Tibial nerve (tissue), 4 donors: Measurements from ENCODE around the gene LHFPL2. TPM values are rescaled to one million over a fixed set of nuclear protein-coding genes. Genes with fewer than 3 reads are reported as not detected.

Experiments
- DNase-seq, 2 donors: peaks; one replicate each; pipeline ENCODE4 v3.0.0-alpha.2; 2019; ENCODE audit warnings: low spot score in 2 of 2
- H3K27ac ChIP-seq, 4 donors: fragments of 200-600 bp; sonication (generic) in 3 of 4; one replicate each; pipeline ENCODE4 v1.5.1; 2017 to 2019; ENCODE audit warnings: mild to moderate bottlenecking in 1 of 4
- H3K27me3 ChIP-seq, 2 donors: fragments of 200-600 bp; sonication (generic) in 1 of 2; one replicate each; pipeline versions ENCODE4 v1.5.1 to v1.6.0; 2017 to 2019
- H3K36me3 ChIP-seq, 3 donors: fragments of 200-600 bp; sonication (generic); one replicate each; pipeline ENCODE4 v1.5.1; 2018 to 2019
- H3K4me1 ChIP-seq, 4 donors: fragments of 200-600 bp; sonication (generic) in 3 of 4; one replicate each; pipeline ENCODE4 v1.5.1; 2017 to 2019
- H3K4me3 ChIP-seq, 4 donors: fragments of 200-600 bp; sonication (generic) in 3 of 4; one replicate each; pipeline ENCODE4 v1.5.1; 2017 to 2019; ENCODE audit warnings: mild to moderate bottlenecking in 1 of 4, moderate library complexity in 1 of 4
- H3K9me3 ChIP-seq, 4 donors: fragments of 200-600 bp; sonication (generic) in 3 of 4; one replicate each; pipeline ENCODE4 v1.5.1; 2017 to 2019
- EP300 ChIP-seq, 2 donors: sonication (generic); formaldehyde crosslinking; IDR thresholded peaks; one replicate each; pipeline ENCODE4 v1.6.1; 2017; ENCODE audit warnings: antibody characterized with exemption in 2 of 2, mild to moderate bottlenecking in 1 of 2
- POLR2A ChIP-seq, 2 donors: fragments of 450-650 bp; IDR thresholded peaks; one replicate each; pipeline ENCODE4 v1.6.1; 2017; ENCODE audit warnings: antibody characterized with exemption in 2 of 2, mild to moderate bottlenecking in 2 of 2, moderate library complexity in 2 of 2
- WGBS, 2 donors: methylation state at CpG; one replicate each; pipeline ENCODE4 v1.1.5; 2018; 5-methylcytosine and 5-hydroxymethylcytosine counted together
- total RNA-seq, 4 donors: library from RNA; depleted of rRNA; stranded (reverse); fragments of >200 nt; gene quantifications; one replicate each; pipeline ENCODE4 v1.1.0, GENCODE V29; 2016
- TF ChIP-seq, protein P1 (sequence below), 5 experiments: fragments of 200-600 bp in 3 of 5; fragments of 450-650 bp in 2 of 5; sonication (generic) in 3 of 5; IDR thresholded peaks; one replicate each; pipeline ENCODE4 v1.5.1; 2016 to 2019; ENCODE audit warnings: antibody characterized with exemption in 5 of 5, mild to moderate bottlenecking in 3 of 5, moderate library complexity in 2 of 5

LHFPL2 gene
- total RNA-seq, 4 donors from 2014 or later, result 19.7 to 48.9 (median 27.4) TPM

GRCh38 chr5:78533356-78533755 lies 115.2 kb downstream of the LHFPL2 start:
- DNase-seq, result no peak
- H3K4me1 ChIP-seq, result peaks cover 0 to 51% (median 17%) of the 10 kb centered on the region in 4 donors
- 77 to 78% methylated on average over 3 of the region's 3 CpGs for WGBS, 2 donors

DNA sequence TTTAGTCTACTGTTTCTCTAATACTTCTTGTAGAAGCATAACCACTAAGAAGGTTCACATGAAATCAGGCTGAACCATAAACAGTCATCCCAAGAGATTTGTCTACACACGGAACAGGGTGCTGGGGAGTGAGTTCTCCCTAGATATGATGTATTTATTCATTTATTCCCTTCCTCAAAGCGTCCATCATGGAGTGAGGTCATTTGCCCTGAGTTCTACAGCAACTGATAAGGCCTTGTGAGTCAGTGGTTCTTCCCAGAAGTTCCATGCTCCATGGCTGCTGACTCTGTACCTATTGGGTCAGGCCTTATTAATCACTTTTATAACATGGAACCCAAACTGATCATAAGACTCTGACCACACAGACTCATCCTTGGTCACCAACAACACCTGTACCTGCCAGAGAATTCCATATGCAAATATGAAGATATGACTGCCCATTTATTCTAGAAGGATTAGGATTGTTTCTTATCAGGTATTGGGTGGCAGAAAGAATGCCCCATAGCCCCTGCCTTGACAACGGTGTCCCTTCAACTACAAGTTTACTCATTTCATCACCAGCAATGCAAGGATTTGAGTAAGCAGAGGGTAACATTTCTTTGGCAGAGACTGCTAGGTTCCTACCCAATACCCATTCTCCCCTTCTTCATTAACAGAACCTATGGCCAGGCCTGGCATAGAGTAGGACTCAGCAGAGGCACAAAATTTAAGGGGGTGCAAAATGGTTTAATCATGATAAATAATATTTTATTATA lies 118.1 kb downstream of the LHFPL2 start:
- H3K27me3 ChIP-seq, result no peaks in the 10 kb centered on the region
- no peak for DNase-seq
- peak overlapping the region in 2 of 4 donors; percentile 31 to 92 for H3K27ac ChIP-seq
- no peak for TF ChIP-seq EP300 (IDR thresholded peaks at IDR 0.05)
- TF ChIP-seq, protein P1, sequence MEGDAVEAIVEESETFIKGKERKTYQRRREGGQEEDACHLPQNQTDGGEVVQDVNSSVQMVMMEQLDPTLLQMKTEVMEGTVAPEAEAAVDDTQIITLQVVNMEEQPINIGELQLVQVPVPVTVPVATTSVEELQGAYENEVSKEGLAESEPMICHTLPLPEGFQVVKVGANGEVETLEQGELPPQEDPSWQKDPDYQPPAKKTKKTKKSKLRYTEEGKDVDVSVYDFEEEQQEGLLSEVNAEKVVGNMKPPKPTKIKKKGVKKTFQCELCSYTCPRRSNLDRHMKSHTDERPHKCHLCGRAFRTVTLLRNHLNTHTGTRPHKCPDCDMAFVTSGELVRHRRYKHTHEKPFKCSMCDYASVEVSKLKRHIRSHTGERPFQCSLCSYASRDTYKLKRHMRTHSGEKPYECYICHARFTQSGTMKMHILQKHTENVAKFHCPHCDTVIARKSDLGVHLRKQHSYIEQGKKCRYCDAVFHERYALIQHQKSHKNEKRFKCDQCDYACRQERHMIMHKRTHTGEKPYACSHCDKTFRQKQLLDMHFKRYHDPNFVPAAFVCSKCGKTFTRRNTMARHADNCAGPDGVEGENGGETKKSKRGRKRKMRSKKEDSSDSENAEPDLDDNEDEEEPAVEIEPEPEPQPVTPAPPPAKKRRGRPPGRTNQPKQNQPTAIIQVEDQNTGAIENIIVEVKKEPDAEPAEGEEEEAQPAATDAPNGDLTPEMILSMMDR (IDR thresholded peaks at IDR 0.05), result no peak
- no peak for TF ChIP-seq POLR2A (IDR thresholded peaks at IDR 0.05)
- no peaks in the 10 kb centered on the region for H3K36me3 ChIP-seq
- no peaks in the 10 kb centered on the region for H3K9me3 ChIP-seq
- H3K4me3 ChIP-seq, result no peak overlapping the region
- peaks cover 0 to 64% (median 32%) of the 10 kb centered on the region in 4 donors for H3K4me1 ChIP-seq
- WGBS, 2 donors, result 70 to 75% methylated on average over 3 of the region's 3 CpGs

More at GRCh38 chr5:78533356-78533755, 115.2 kb downstream of the LHFPL2 start:
- Histone ChIP-seq H3K27ac (peak overlapping the region in 2 of 4 donors; percentile 86 to 87), H3K4me3 (no peak overlapping the region), H3K27me3 (no peaks in the 10 kb centered on the region), H3K36me3 (no peaks in the 10 kb centered on the region), H3K9me3 (no peaks in the 10 kb centered on the region)
- TF ChIP-seq, protein P1 (IDR thresholded peaks at IDR 0.05), result peak in 2 of 5 experiments; percentile 20 to 29
- no peak for TF ChIP-seq POLR2A (IDR thresholded peaks at IDR 0.05)

DNA sequence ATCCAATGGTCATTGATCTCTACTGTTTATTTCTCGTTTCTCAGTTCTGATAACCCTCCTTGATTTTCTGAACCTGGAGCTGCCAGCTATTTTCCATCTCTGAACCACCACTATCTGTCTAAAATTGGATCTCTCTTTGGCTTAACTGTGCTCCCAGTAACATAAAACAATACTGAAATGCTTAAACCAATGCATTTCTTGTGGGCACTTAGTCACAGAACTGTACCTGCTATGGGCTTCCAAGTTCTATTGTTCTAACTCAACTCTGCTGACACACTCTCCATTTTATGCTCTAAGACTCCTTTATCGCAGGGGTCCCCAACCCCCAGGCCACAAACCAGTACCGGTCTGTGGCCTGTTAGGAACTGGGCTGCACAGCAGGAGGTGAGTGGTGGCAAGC lies 120.6 kb downstream of the LHFPL2 start:
- no peak for DNase-seq
- Histone ChIP-seq H3K4me1 (peaks cover 0 to 57% (median 25%) of the 10 kb centered on the region in 4 donors), H3K27me3 (no peaks in the 10 kb centered on the region), H3K27ac (peak overlapping the region in 3 of 4 donors; percentile 68 to 92 (median 84)), H3K4me3 (no peak overlapping the region), H3K9me3 (no peaks in the 10 kb centered on the region), H3K36me3 (no peaks in the 10 kb centered on the region)
- TF ChIP-seq, protein P1 (IDR thresholded peaks at IDR 0.05), result no peak
- TF ChIP-seq EP300 (IDR thresholded peaks at IDR 0.05) (no peak), POLR2A (IDR thresholded peaks at IDR 0.05) (no peak)
- 89 to 90% methylated on average over 3 of the region's 3 CpGs for WGBS, 2 donors

- Histone ChIP-seq H3K36me3 (no peaks in the 10 kb centered on the region), H3K4me1 (peaks cover 0 to 57% (median 25%) of the 10 kb centered on the region in 4 donors), H3K27ac (peak overlapping the region in 3 of 4 donors; percentile 68 to 92 (median 84)), H3K4me3 (no peak overlapping the region), H3K9me3 (no peaks in the 10 kb centered on the region), H3K27me3 (no peaks in the 10 kb centered on the region)
- peak in 1 of 2 donors; percentile 78 for DNase-seq
- 23% methylated on average over 9 of the region's 9 CpGs for WGBS, 2 donors
- peak; percentile 59 to 92 for TF ChIP-seq EP300 (IDR thresholded peaks at IDR 0.05)
- TF ChIP-seq POLR2A (IDR thresholded peaks at IDR 0.05), result no peak
- TF ChIP-seq, protein P1 (IDR thresholded peaks at IDR 0.05), result no peak
Measured at GRCh38 chr5:78527054-78527859, 121.3 kb downstream of the LHFPL2 start.
